Upper lobe of left lung (tissue), 4 donors: ENCODE results near the gene SDK1.

ENCODE experiments used
- CTCF ChIP-seq, 6 experiments: fragments of 450-650 bp in 4 of 6; fragments of 200-600 bp in 2 of 6; sonication (generic) in 2 of 6; IDR thresholded peaks; one replicate each; pipeline ENCODE4 v1.5.1; 2016 to 2019; ENCODE audit warnings: antibody characterized with exemption in 6 of 6
- POLR2A ChIP-seq, 4 donors: fragments of 450-650 bp; IDR thresholded peaks; one replicate each; pipeline ENCODE4 v1.5.1; 2016 to 2017; ENCODE audit warnings: antibody characterized with exemption in 4 of 4, mild to moderate bottlenecking in 2 of 4

- TF ChIP-seq CTCF (IDR thresholded peaks at IDR 0.05) (no peak), POLR2A (IDR thresholded peaks at IDR 0.05) (no peak)
Measured at GRCh38 chr7:4245866-4246470, 944.9 kb downstream of the SDK1 start.
